Neural cell (in vitro differentiated cells): ENCODE data around the gene SLX4IP. TPM values are rescaled to one million over a fixed set of nuclear protein-coding genes. Genes with fewer than 3 reads are reported as not detected.

Source experiments
- H2AFZ ChIP-seq: fragments of 200-600, 300-800 bp; sonication (generic), shearing (Covaris generic); 2 replicates; pipeline ENCODE4 v1.6.0; 2014; ENCODE audit warnings: low read depth, mild to moderate bottlenecking, antibody characterized with exemption, low read length, moderate library complexity
- H3F3A ChIP-seq: fragments of 200-600 bp; shearing (Covaris generic); 2 replicates; pipeline ENCODE4 v1.6.1; 2016; ENCODE audit warnings: mild to moderate bottlenecking, moderate library complexity, mixed read lengths, antibody characterized with exemption, low read length; ENCODE audit not compliant: insufficient read depth, poor library complexity, severe bottlenecking
- H3K27ac ChIP-seq: fragments of 200-600, 300-800 bp; sonication (generic), shearing (Covaris generic); 2 replicates; pipeline ENCODE4 v1.5.1; 2014; ENCODE audit warnings: mild to moderate bottlenecking, low read length, moderate library complexity
- H3K27me3 ChIP-seq: fragments of 300-800, 200-600 bp; sonication (generic), shearing (Covaris generic); 2 replicates; pipeline ENCODE4 v1.6.0; 2014; ENCODE audit warnings: mild to moderate bottlenecking, low read depth, low read length, moderate library complexity; ENCODE audit not compliant: insufficient read depth
- H3K36me3 ChIP-seq: fragments of 300-800, 200-600 bp; sonication (generic), shearing (Covaris generic); 2 replicates; pipeline ENCODE4 v1.5.1; 2014; ENCODE audit warnings: mild to moderate bottlenecking, antibody characterized with exemption, low read length, moderate library complexity; ENCODE audit not compliant: insufficient read depth
- H3K4me2 ChIP-seq: fragments of 300-800, 200-600 bp; sonication (generic), shearing (Covaris generic); 2 replicates; pipeline ENCODE4 v1.6.0; 2014; ENCODE audit warnings: mild to moderate bottlenecking, low read length
- H3K4me3 ChIP-seq: fragments of 300-800, 200-600 bp; sonication (generic), shearing (Covaris generic); 2 replicates; pipeline ENCODE4 v1.5.1; 2014; ENCODE audit warnings: mild to moderate bottlenecking, low read length, moderate library complexity
- H3K79me2 ChIP-seq: fragments of 200-600 bp; shearing (Covaris generic); replicated peaks from 2 replicates; pipeline ENCODE4 v1.6.0; 2014; ENCODE audit warnings: mild to moderate bottlenecking, low read length, moderate library complexity; ENCODE audit not compliant: insufficient read depth
- H3K9ac ChIP-seq: fragments of 300-800, 200-600 bp; sonication (generic), shearing (Covaris generic); 2 replicates; pipeline ENCODE4 v1.6.1; 2016; ENCODE audit warnings: mild to moderate bottlenecking, low read length, mixed read lengths
- H3K9me2 ChIP-seq: fragments of 200-600 bp; shearing (Covaris generic); 2 replicates; pipeline ENCODE4 v1.6.1; 2016; ENCODE audit warnings: mild to moderate bottlenecking, low read length, mixed read lengths; ENCODE audit not compliant: insufficient read depth
- H3K9me3 ChIP-seq: fragments of 200-600, 300-800 bp; sonication (generic), shearing (Covaris generic); 2 replicates; pipeline ENCODE4 v1.6.1; 2016; ENCODE audit warnings: mild to moderate bottlenecking, mixed run types, low read length, moderate library complexity, mixed read lengths
- H4K20me1 ChIP-seq: fragments of 200-600 bp; shearing (Covaris generic); 2 replicates; pipeline ENCODE4 v1.6.1; 2016; ENCODE audit warnings: mild to moderate bottlenecking, mixed run types; ENCODE audit not compliant: insufficient read depth
- EP300 ChIP-seq: fragments of 450-650 bp; conservative IDR thresholded peaks from 2 replicates; pipeline ENCODE4 v1.6.1; 2014; ENCODE audit warnings: antibody characterized with exemption, mild to moderate bottlenecking, moderate library complexity; ENCODE audit not compliant: poor library complexity, severe bottlenecking
- EZH2 ChIP-seq: fragments of 200-600, 300-800 bp; shearing (Covaris generic), sonication (generic); IDR thresholded peaks from 2 replicates; pipeline ENCODE4 v1.6.1; 2014; ENCODE audit warnings: antibody characterized with exemption, low read length, borderline replicate concordance, mild to moderate bottlenecking; ENCODE audit not compliant: insufficient read depth, poor library complexity, severe bottlenecking
- MXI1 ChIP-seq: fragments of 450-650 bp; conservative IDR thresholded peaks from 2 replicates; pipeline ENCODE4 v1.6.1; 2014; ENCODE audit warnings: antibody characterized with exemption, mild to moderate bottlenecking; ENCODE audit not compliant: poor library complexity, severe bottlenecking
- POLR2AphosphoS5 ChIP-seq: IDR thresholded peaks from 2 replicates; pipeline ENCODE4 v1.6.1; 2012
- RAD21 ChIP-seq: fragments of 450-650 bp; conservative IDR thresholded peaks from 2 replicates; pipeline ENCODE4 v1.6.1; 2014; ENCODE audit warnings: antibody characterized with exemption, mild to moderate bottlenecking, moderate library complexity
- SMC3 ChIP-seq: fragments of 450-650 bp; conservative IDR thresholded peaks from 2 replicates; pipeline ENCODE4 v1.6.1; 2014; ENCODE audit warnings: antibody characterized with exemption, mild to moderate bottlenecking, moderate library complexity; ENCODE audit not compliant: poor library complexity
- TAF1 ChIP-seq: IDR thresholded peaks from 2 replicates; pipeline ENCODE4 v1.6.1; 2012; ENCODE audit warnings: low read depth
- polyA plus RNA-seq: library from polyadenylated mRNA; depleted of rRNA; stranded (reverse); fragments of >200 nt; gene quantifications from 2 replicates; pipeline ENCODE4 v1.2.3, GENCODE V29; 2014
- TF ChIP-seq, protein P1 (sequence below): IDR thresholded peaks from 2 replicates; pipeline ENCODE4 v1.6.1; 2012; ENCODE audit warnings: borderline replicate concordance
- TF ChIP-seq, protein P2 (sequence below): fragments of 450-650 bp; IDR thresholded peaks from 2 replicates; pipeline ENCODE4 v1.5.1; 2014; ENCODE audit warnings: antibody characterized with exemption, mild to moderate bottlenecking, moderate library complexity; ENCODE audit not compliant: poor library complexity, severe bottlenecking

Gene SLX4IP
- polyA plus RNA-seq, 1 donor from 2014 or later: 6.4 TPM

DNA sequence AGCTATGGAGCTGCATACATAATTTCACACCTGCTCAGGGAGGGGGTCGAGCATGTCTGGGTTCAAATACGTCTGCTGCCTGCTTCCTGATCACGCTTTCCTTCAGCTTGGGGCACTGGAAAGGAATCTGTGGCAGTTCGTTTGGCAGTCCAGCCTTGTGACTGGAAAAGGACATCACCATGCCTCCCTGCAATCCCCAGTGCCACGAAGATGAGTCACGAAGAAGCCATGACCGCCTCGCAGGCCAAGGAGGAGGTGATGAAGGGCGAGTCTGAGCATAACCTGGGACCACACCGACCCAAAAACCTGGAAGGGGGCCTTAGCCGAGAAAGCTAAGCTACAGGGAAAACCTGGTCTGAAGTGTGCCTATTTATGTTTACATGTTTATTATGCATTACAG lies 225.6 kb downstream of the SLX4IP start:
- TF ChIP-seq EZH2 (no peak), SMC3 (no peak), TAF1 (no peak), EP300 (no peak), POLR2AphosphoS5 (no peak), RAD21 (no peak), MXI1 (no peak)
- TF ChIP-seq, protein P1, sequence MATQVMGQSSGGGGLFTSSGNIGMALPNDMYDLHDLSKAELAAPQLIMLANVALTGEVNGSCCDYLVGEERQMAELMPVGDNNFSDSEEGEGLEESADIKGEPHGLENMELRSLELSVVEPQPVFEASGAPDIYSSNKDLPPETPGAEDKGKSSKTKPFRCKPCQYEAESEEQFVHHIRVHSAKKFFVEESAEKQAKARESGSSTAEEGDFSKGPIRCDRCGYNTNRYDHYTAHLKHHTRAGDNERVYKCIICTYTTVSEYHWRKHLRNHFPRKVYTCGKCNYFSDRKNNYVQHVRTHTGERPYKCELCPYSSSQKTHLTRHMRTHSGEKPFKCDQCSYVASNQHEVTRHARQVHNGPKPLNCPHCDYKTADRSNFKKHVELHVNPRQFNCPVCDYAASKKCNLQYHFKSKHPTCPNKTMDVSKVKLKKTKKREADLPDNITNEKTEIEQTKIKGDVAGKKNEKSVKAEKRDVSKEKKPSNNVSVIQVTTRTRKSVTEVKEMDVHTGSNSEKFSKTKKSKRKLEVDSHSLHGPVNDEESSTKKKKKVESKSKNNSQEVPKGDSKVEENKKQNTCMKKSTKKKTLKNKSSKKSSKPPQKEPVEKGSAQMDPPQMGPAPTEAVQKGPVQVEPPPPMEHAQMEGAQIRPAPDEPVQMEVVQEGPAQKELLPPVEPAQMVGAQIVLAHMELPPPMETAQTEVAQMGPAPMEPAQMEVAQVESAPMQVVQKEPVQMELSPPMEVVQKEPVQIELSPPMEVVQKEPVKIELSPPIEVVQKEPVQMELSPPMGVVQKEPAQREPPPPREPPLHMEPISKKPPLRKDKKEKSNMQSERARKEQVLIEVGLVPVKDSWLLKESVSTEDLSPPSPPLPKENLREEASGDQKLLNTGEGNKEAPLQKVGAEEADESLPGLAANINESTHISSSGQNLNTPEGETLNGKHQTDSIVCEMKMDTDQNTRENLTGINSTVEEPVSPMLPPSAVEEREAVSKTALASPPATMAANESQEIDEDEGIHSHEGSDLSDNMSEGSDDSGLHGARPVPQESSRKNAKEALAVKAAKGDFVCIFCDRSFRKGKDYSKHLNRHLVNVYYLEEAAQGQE: no peak
- TF ChIP-seq, protein P2, sequence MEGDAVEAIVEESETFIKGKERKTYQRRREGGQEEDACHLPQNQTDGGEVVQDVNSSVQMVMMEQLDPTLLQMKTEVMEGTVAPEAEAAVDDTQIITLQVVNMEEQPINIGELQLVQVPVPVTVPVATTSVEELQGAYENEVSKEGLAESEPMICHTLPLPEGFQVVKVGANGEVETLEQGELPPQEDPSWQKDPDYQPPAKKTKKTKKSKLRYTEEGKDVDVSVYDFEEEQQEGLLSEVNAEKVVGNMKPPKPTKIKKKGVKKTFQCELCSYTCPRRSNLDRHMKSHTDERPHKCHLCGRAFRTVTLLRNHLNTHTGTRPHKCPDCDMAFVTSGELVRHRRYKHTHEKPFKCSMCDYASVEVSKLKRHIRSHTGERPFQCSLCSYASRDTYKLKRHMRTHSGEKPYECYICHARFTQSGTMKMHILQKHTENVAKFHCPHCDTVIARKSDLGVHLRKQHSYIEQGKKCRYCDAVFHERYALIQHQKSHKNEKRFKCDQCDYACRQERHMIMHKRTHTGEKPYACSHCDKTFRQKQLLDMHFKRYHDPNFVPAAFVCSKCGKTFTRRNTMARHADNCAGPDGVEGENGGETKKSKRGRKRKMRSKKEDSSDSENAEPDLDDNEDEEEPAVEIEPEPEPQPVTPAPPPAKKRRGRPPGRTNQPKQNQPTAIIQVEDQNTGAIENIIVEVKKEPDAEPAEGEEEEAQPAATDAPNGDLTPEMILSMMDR: no peak
- Histone ChIP-seq H2AFZ (no peak overlapping the region), H3K36me3 (peaks cover 9% of the 10 kb centered on the region), H3K27ac (no peak overlapping the region), H3K9me3 (no peaks in the 10 kb centered on the region), H4K20me1 (no peaks in the 10 kb centered on the region), H3K27me3 (no peaks in the 10 kb centered on the region), H3K9ac (no peak overlapping the region), H3K4me2 (no peak overlapping the region), H3K9me2 (no peaks in the 10 kb centered on the region), H3F3A (no peaks in the 10 kb centered on the region), H3K4me3 (no peak overlapping the region), H3K79me2 (no peaks in the 10 kb centered on the region)

DNA sequence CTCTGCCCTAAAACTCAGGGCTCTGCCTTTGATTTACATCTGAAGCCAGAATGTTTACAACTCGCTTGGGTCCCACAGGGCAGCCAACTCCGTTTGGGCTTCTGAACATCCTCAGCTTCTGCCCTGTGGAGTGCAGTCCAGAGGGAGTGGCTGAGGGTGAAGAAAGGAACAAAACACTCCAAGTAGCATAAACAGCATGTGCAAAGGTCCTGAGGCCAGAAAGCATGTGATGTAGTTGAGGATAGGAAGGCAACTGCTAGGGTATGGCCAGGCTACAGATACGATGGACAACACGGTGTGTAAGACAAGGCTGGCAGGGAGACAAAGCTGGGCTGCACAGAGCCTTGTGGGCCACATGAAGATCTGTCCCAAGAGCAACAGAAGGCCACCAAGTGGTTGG lies 226.2 kb downstream of the SLX4IP start:
- Histone ChIP-seq H4K20me1 (no peaks in the 10 kb centered on the region), H3K9me3 (no peaks in the 10 kb centered on the region)

More for the DNA sequence above, 226.2 kb downstream of the SLX4IP start:
- no peak overlapping the region for H3K27ac ChIP-seq
- H3F3A ChIP-seq: no peaks in the 10 kb centered on the region
- no peaks in the 10 kb centered on the region for H3K9me2 ChIP-seq
- H3K79me2 ChIP-seq: no peaks in the 10 kb centered on the region
- TF ChIP-seq TAF1 (no peak), POLR2AphosphoS5 (no peak), EP300 (no peak), SMC3 (no peak), EZH2 (no peak), RAD21 (no peak), MXI1 (no peak)
- TF ChIP-seq, protein P2: no peak
- TF ChIP-seq, protein P1: no peak
- no peak overlapping the region for H3K9ac ChIP-seq
- peaks cover 9% of the 10 kb centered on the region for H3K36me3 ChIP-seq
- H3K27me3 ChIP-seq: no peaks in the 10 kb centered on the region
- no peak overlapping the region for H3K4me2 ChIP-seq
- H2AFZ ChIP-seq: no peak overlapping the region
- H3K4me3 ChIP-seq: no peak overlapping the region
